Stimulated activated CD4-positive, alpha-beta T cell treated with anti-CD3 and anti-CD28 coated beads, Interleukin-1b, Interleukin-23, amount 100 ng/mL, for 4 hours (primary cell): ENCODE measurements around the gene TSTD2.
A peak's percentile ranks its signal among the peaks of the same experiment; 100 is the strongest.

Experiments used
- DNase-seq, 2 donors: peaks; one replicate each; pipeline ENCODE4 v3.0.0-alpha.2; 2020; ENCODE audit warnings: low read depth in 2 of 2

The TSTD2 gene

GRCh38 chr9:97632985-97633858, at the start of gene TSTD2, which contains the start of gene NCBP1:
Gene TSTD2 (minus strand): TSS chr9:97633368. CDS start chr9:97627562, 5,806 bp downstream.
Gene NCBP1 (plus strand): TSS chr9:97633821. CDS start chr9:97633882, 61 bp downstream.
- peak; percentile 90 for DNase-seq

- DNase-seq = no peak
Observed at GRCh38 chr9:97682242-97682641, 49.1 kb upstream of the TSTD2 start.

GRCh38 chr9:97675655-97676054, 42.5 kb upstream of the TSTD2 start:
- no peak for DNase-seq

- DNase-seq = no peak
Observed at GRCh38 chr9:97673922-97674321, 40.8 kb upstream of the TSTD2 start.

GRCh38 chr9:97672403-97672802, 39.2 kb upstream of the TSTD2 start:
- DNase-seq = no peak

- no peak for DNase-seq
Observed at GRCh38 chr9:97670586-97670985, 37.4 kb upstream of the TSTD2 start.

GRCh38 chr9:97668485-97668884, 35.3 kb upstream of the TSTD2 start:
- peak in 1 of 2 donors; percentile 1 for DNase-seq

GRCh38 chr9:97666907-97667686, 33.9 kb upstream of the TSTD2 start:
- DNase-seq = no peak

- no peak for DNase-seq
Observed at GRCh38 chr9:97665742-97666141, 32.6 kb upstream of the TSTD2 start.

GRCh38 chr9:97660847-97661246, 27.7 kb upstream of the TSTD2 start:
- no peak for DNase-seq

- DNase-seq = no peak
Observed at GRCh38 chr9:97660340-97660739, 27.2 kb upstream of the TSTD2 start.

GRCh38 chr9:97659771-97660170, 26.6 kb upstream of the TSTD2 start:
- no peak for DNase-seq

GRCh38 chr9:97658707-97659106, 25.5 kb upstream of the TSTD2 start:
- DNase-seq = no peak

GRCh38 chr9:97651646-97652045, 18.5 kb upstream of the TSTD2 start:
- DNase-seq = no peak

GRCh38 chr9:97647996-97648395, 14.8 kb upstream of the TSTD2 start:
- no peak for DNase-seq

- no peak for DNase-seq
Observed at GRCh38 chr9:97645720-97646119, 12.6 kb upstream of the TSTD2 start.

GRCh38 chr9:97640325-97640724, 7.2 kb upstream of the TSTD2 start:
- no peak for DNase-seq

- DNase-seq = no peak
Observed at GRCh38 chr9:97638666-97639065, 5.5 kb upstream of the TSTD2 start.

- no peak for DNase-seq
Observed at GRCh38 chr9:97636903-97637302, 3.7 kb upstream of the TSTD2 start.

- no peak for DNase-seq
Observed at GRCh38 chr9:97635026-97635425, 1.9 kb upstream of the TSTD2 start.

GRCh38 chr9:97633859-97634490, 807 bp upstream of the TSTD2 start:
- DNase-seq = no peak

- DNase-seq = peak in 1 of 2 donors; percentile 9
Observed at GRCh38 chr9:97632248-97632984, 752 bp downstream of the TSTD2 start.
